GM12878 (cell line): Measurements from ENCODE around the gene POR. TPM values are rescaled to one million over a fixed set of nuclear protein-coding genes. Genes with fewer than 3 reads are reported as not detected.

Source experiments
- ATAC-seq: fragments of 200-7000 bp; cut with Tn5 transposase; 3 replicates; pipeline ENCODE4 v1.9.1; 2020; ENCODE audit warnings: mild to moderate bottlenecking, moderate library complexity
- BruUV-seq: library from RNA; stranded (reverse); fragments of 400-500 nt; replicated peaks from 2 replicates; lab custom pipeline; 2021; lab: Mats Ljungman, UMichigan
- CTCF ChIA-PET: fragments of 300-600 bp; sonication (Branson Sonifier 250); formaldehyde crosslinking; extraction: SDS; loops from one replicate; lab custom pipeline; 2021; ENCODE audit warnings: inconsistent platforms; lab: Yijun Ruan, JAX
- POLR2A ChIA-PET: fragments of 350-600 bp; formaldehyde crosslinking; extraction: SDS; loops from one replicate; lab custom pipeline; 2021; ENCODE audit warnings: inconsistent platforms; lab: Charles Lee
- RAD21 ChIA-PET: fragments of 300-600 bp; sonication (Branson Sonifier 250); formaldehyde crosslinking; loops from one replicate; lab custom pipeline; 2023; ENCODE audit warnings: antibody characterized with exemption; ENCODE audit not compliant: unreplicated experiment; lab: Charles Lee
- SMC1A ChIA-PET: fragments of 300-600 bp; sonication (Branson Sonifier 250); formaldehyde crosslinking; loops from one replicate; lab custom pipeline; 2023; ENCODE audit not compliant: unreplicated experiment, uncharacterized antibody; lab: Charles Lee
- DNase-seq: peaks from one replicate; pipeline ENCODE4 v3.0.0-alpha.2; 2011; ENCODE audit warnings: low read depth, low spot score
- FAIRE-seq: peaks from 3 replicates; lab custom pipeline; 2011; peaks lifted over from hg19 to GRCh38; lab: Jason Lieb, UNC
- H2AFZ ChIP-seq: 2 replicates; pipeline ENCODE4 v1.6.0; 2011; ENCODE audit warnings: low read depth, low read length, control low read depth; ENCODE audit not compliant: control insufficient read depth
- H3K27ac ChIP-seq: 2 replicates; pipeline ENCODE4 v1.5.1; 2011; ENCODE audit warnings: control low read depth; ENCODE audit not compliant: control insufficient read depth, insufficient read depth
- H3K27me3 ChIP-seq, 2 experiments: replicated peaks in 1 of 2; 2 replicates each; pipeline versions ENCODE4 v1.6.0 to v1.6.1; 2011; ENCODE audit warnings: low read length in 1 of 2; ENCODE audit not compliant: control insufficient read depth in 2 of 2, insufficient read depth in 2 of 2
- H3K36me3 ChIP-seq, 2 experiments: 2 replicates each; pipeline ENCODE4 v1.5.1; 2011; ENCODE audit warnings: low read length in 1 of 2; ENCODE audit not compliant: control insufficient read depth in 2 of 2, insufficient read depth in 2 of 2
- H3K4me1 ChIP-seq: 2 replicates; pipeline ENCODE4 v1.6.1; 2011; ENCODE audit warnings: mild to moderate bottlenecking, low read length, moderate library complexity, mixed read lengths; ENCODE audit not compliant: control insufficient read depth, insufficient read depth
- H3K4me2 ChIP-seq: 2 replicates; pipeline ENCODE4 v1.6.0; 2011; ENCODE audit warnings: control low read depth; ENCODE audit not compliant: control insufficient read depth, insufficient read depth
- H3K4me3 ChIP-seq: fragments of 200-600 bp; sonication (generic); 2 replicates; pipeline ENCODE4 v1.5.1; 2016
- H3K79me2 ChIP-seq: 2 replicates; pipeline ENCODE4 v1.6.0; 2011; ENCODE audit warnings: low read length; ENCODE audit not compliant: control insufficient read depth, insufficient read depth
- H3K9ac ChIP-seq: 2 replicates; pipeline ENCODE4 v1.8.0; 2011; ENCODE audit warnings: low read length, control low read depth, mixed read lengths; ENCODE audit not compliant: control insufficient read depth, insufficient read depth
- H3K9me3 ChIP-seq: replicated peaks from 3 replicates; pipeline ENCODE4 v1.5.1; 2011; ENCODE audit warnings: mild to moderate bottlenecking, low read length; ENCODE audit not compliant: control insufficient read depth, insufficient read depth
- H4K20me1 ChIP-seq: 2 replicates; pipeline ENCODE4 v1.6.0; 2011; ENCODE audit not compliant: control insufficient read depth, insufficient read depth
- ASH2L ChIP-seq: fragments of 300-600, 200-600 bp; sonication (generic); IDR thresholded peaks from 2 replicates; pipeline ENCODE4 v1.6.1; 2017; ENCODE audit warnings: low read depth, mild to moderate bottlenecking, borderline replicate concordance
- CBX5 ChIP-seq: sonication (generic); IDR thresholded peaks from 2 replicates; pipeline ENCODE4 v1.6.1; 2016; ENCODE audit warnings: low read depth, moderate library complexity, mild to moderate bottlenecking, inconsistent platforms
- E2F4 ChIP-seq: IDR thresholded peaks from 2 replicates; pipeline ENCODE4 v1.6.1; 2012; ENCODE audit warnings: low read depth, low read length, improper control_type of control experiment
- E4F1 ChIP-seq: fragments of 450-650 bp; IDR thresholded peaks from 2 replicates; pipeline ENCODE4 v1.6.1; 2018; ENCODE audit warnings: borderline replicate concordance, mild to moderate bottlenecking; ENCODE audit not compliant: partially characterized antibody
- EP300 ChIP-seq, 2 experiments: fragments of 150-350 bp in 1 of 2; IDR thresholded peaks; 2 replicates each; pipeline ENCODE4 v1.6.1; 2011 to 2012; ENCODE audit warnings: low read depth in 2 of 2, low read length in 2 of 2, borderline replicate concordance in 1 of 2, improper control_type of control experiment in 1 of 2, inconsistent platforms in 1 of 2; ENCODE audit not compliant: control insufficient read depth in 1 of 2
- IRF5 ChIP-seq: fragments of 450-650 bp; IDR thresholded peaks from 2 replicates; pipeline ENCODE4 v1.6.1; 2017; ENCODE audit warnings: borderline replicate concordance
- MYC ChIP-seq: IDR thresholded peaks from 2 replicates; pipeline ENCODE4 v1.6.1; 2011; ENCODE audit warnings: mild to moderate bottlenecking, low read length, moderate library complexity, inconsistent platforms; ENCODE audit not compliant: insufficient read depth, insufficient replicate concordance, insufficient read length, severe bottlenecking
- NFXL1 ChIP-seq: fragments of 450-650 bp; IDR thresholded peaks from 2 replicates; pipeline ENCODE4 v1.6.1; 2017; ENCODE audit warnings: antibody characterized with exemption, mild to moderate bottlenecking, borderline replicate concordance
- NRF1 ChIP-seq: conservative IDR thresholded peaks from 2 replicates; pipeline ENCODE4 v1.6.1; 2011; ENCODE audit warnings: mild to moderate bottlenecking, low read depth, low read length, improper control_type of control experiment
- PML ChIP-seq: IDR thresholded peaks from 2 replicates; pipeline ENCODE4 v1.6.1; 2012; ENCODE audit warnings: low read length, inconsistent platforms
- PRDM15 ChIP-seq: fragments of 450-650 bp; formaldehyde crosslinking; IDR thresholded peaks from 2 replicates; pipeline ENCODE4 v1.4.0; 2020; ENCODE audit warnings: mild to moderate bottlenecking, moderate library complexity
- STAT3 ChIP-seq: IDR thresholded peaks from 2 replicates; pipeline ENCODE4 v1.6.1; 2011; ENCODE audit warnings: low read depth, low read length, improper control_type of control experiment
- TCF7 ChIP-seq: IDR thresholded peaks from 2 replicates; pipeline ENCODE4 v1.6.1; 2014; ENCODE audit warnings: antibody characterized with exemption, borderline replicate concordance
- YY1 ChIP-seq: IDR thresholded peaks from 2 replicates; pipeline ENCODE4 v1.6.1; 2011; ENCODE audit warnings: low read depth, mild to moderate bottlenecking, low read length
- ZBED1 ChIP-seq: IDR thresholded peaks from 2 replicates; pipeline ENCODE4 v1.6.1; 2016; ENCODE audit warnings: borderline replicate concordance
- WGBS: methylation state at CpG from one replicate; pipeline ENCODE4 v1.1.6; 2016; ENCODE audit warnings: low lambda C conversion rate; ENCODE audit not compliant: insufficient replicate concordance, insufficient coverage; ENCODE audit errors: missing lambda C conversion rate; 5-methylcytosine and 5-hydroxymethylcytosine counted together
- in situ Hi-C: fragments of 300-500 bp; cut with MboI; formaldehyde crosslinking; loops from 9 replicates; pipeline ENCODE4 v1.14.3; 2018; ENCODE audit warnings: mixed read lengths
- intact Hi-C: fragments of 100-400 bp; cut with micrococcal nuclease; formaldehyde crosslinking; loops from one replicate; pipeline ENCODE4 v1.14.2; 2022; ENCODE audit not compliant: unreplicated experiment
- polyA plus RNA-seq, 11 experiments: library from polyadenylated mRNA; depleted of rRNA in 4 of 11; unstranded in 6 of 11; stranded (reverse) in 5 of 11; fragments of >200 nt; fragmentation: Nextera tagmentation in 4 of 11; fragmentation: Illumina TruSeq in 1 of 11; extraction: Ambion mirVana in 4 of 11; extraction: Trizol in 1 of 11; gene quantifications; 1 replicate in 1 of 11; 2 replicates in 10 of 11; pipeline versions ENCODE4 v1.2.1 to v1.2.3, GENCODE V29; 2011 to 2016; ENCODE audit warnings: inconsistent platforms in 2 of 11, missing spikeins in 2 of 11, low read depth in 1 of 11
- total RNA-seq, 4 experiments: library from RNA; depleted of rRNA in 3 of 4; stranded (reverse); fragments of >200 nt in 3 of 4; fragmentation: Illumina TruSeq in 1 of 4; extraction: Trizol in 1 of 4; gene quantifications; 2 replicates each; pipeline versions ENCODE4 v1.2.1 to v1.2.3, GENCODE V29; 2013 to 2021

POR gene
- total and polyA plus RNA-seq, 10 of the 15 experiments (the other 5 are each of a cell fraction or from before 2014, with no cell fraction given) = 2.2 to 75.8 (median 35.9) TPM

GRCh38 chr7:75872073-75872782 lies 42.7 kb upstream of the POR start:
- ChIA-PET SMC1A (no interaction called here), RAD21 (interaction anchor here (1.7 kb wide), 1 partner anchor 148 kb away, joined by 8 read pairs; no protein-coding TSS in a partner anchor), POLR2A (no interaction called here), CTCF (interaction anchor here (0.6 to 10.9 kb wide), 4 partner anchors 9 to 487 kb away, joined by 3 to 247 read pairs (median 4); no protein-coding TSS in a partner anchor)
- BruUV-seq = no TSS peak
- no peak overlapping the region for H2AFZ ChIP-seq
- no peak overlapping the region for H3K27ac ChIP-seq
- H3K4me2 ChIP-seq = no peak overlapping the region
- TF ChIP-seq TCF7 (no peak), ASH2L (no peak), E4F1 (no peak), YY1 (no peak), E2F4 (no peak), CBX5 (no peak), STAT3 (no peak), PML (no peak), IRF5 (no peak), MYC (no peak), NFXL1 (no peak), ZBED1 (no peak), NRF1 (no peak), EP300 (IDR thresholded peaks at IDR 0.05; ENCODE audit: borderline replicate concordance in 1 of 2, control insufficient read depth in 1 of 2, low read depth in 2 of 2, low read length in 2 of 2) (no peak), PRDM15 (no peak)
- DNase-seq (no peak), FAIRE-seq (no peak), ATAC-seq (no peak)
- no peaks in the 10 kb centered on the region for H3K27me3 ChIP-seq
- H3K9me3 ChIP-seq = no peaks in the 10 kb centered on the region
- H3K36me3 ChIP-seq = no peaks in the 10 kb centered on the region
- WGBS = 69% methylated on average over 13 of the region's 13 CpGs
- H3K79me2 ChIP-seq = no peaks in the 10 kb centered on the region
- no peaks in the 10 kb centered on the region for H3K4me1 ChIP-seq
- no peaks in the 10 kb centered on the region for H4K20me1 ChIP-seq
- intact Hi-C loops = no loop called here
- H3K9ac ChIP-seq = no peak overlapping the region
- no peak overlapping the region for H3K4me3 ChIP-seq
- in situ Hi-C loops = no loop called here
